ENCODE results near the gene FOXN1.

FOXN1 gene

GRCh38 chr17:28547096-28547622, 41.0 kb downstream of the FOXN1 start:
- no peak for DNase-seq (ENCODE audit: low read depth)

DNA sequence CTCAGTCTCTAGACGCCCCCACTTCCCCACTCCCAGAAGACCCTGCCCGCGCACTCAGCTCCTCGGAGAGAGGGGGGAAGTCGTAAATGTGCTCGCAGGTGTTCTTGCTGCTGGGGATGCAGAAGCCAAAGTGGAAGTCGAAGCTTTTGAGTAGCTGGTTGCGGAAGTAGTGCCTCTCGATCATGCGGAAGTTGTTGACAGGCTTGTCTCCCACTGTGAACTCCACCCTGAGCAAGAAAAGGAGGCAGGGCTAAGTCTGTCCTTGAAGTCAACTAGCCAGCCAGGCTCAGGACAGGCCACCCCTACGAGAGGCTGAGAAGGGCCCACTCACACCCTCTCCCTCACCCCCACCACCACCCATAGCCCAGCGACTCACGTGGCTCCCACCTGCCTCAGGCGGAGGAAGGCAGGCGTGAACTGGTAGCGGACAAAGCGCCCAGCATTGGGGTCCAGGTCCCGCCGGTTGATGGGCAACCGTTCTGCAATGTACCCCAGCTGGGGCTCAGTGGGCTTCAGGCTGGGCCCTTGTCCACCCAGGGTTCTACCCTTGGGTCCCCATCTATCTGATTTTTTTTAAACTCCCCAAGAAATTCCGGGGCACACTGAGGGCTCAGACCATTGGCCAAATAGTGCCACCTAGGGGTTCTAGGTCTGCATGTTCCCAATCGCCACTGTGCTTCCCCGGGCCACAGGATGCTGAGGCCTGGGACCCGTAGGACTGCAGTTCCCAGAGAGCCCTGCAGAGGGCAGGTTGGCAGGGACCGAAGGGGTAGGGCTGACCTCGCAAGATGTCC, 41.7 kb downstream of the FOXN1 start:
- peak; percentile 87 for DNase-seq (ENCODE audit: low read depth)

DNA sequence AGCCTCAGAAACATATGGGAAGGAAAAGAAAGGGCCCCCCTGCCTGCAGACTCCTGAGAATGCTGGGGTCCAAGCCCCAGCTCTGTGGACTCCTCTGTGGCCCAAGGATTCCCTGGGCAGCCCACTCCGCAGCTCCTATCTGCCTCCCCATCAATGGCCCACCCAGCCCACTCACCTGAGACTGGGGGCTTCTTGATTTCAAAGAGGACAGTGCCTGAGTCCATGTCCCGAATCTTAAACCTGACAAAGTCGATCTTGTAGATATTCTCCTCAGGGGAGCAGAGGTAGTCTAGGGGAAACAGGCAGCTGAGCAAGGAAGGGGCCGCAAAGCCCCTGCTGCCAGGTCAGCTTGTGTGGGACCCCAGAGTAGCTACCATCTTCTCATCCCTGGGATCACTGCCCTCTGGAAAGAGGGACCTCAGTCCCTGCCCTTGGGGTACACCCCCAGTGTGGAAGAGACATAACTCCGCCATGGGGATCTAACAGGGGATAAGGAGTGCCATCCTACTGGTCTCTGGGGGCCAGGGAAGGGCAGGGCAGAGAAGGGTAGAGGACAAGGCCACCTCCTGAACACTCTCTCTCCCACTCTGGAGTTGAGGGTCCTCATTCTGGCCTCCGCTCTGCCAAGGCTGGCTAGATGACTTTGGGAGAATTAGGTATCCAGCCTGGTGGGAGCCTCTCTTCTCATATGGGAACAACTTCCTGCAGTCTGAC, 42.4 kb downstream of the FOXN1 start:
- no peak for DNase-seq (ENCODE audit: low read depth)

DNA sequence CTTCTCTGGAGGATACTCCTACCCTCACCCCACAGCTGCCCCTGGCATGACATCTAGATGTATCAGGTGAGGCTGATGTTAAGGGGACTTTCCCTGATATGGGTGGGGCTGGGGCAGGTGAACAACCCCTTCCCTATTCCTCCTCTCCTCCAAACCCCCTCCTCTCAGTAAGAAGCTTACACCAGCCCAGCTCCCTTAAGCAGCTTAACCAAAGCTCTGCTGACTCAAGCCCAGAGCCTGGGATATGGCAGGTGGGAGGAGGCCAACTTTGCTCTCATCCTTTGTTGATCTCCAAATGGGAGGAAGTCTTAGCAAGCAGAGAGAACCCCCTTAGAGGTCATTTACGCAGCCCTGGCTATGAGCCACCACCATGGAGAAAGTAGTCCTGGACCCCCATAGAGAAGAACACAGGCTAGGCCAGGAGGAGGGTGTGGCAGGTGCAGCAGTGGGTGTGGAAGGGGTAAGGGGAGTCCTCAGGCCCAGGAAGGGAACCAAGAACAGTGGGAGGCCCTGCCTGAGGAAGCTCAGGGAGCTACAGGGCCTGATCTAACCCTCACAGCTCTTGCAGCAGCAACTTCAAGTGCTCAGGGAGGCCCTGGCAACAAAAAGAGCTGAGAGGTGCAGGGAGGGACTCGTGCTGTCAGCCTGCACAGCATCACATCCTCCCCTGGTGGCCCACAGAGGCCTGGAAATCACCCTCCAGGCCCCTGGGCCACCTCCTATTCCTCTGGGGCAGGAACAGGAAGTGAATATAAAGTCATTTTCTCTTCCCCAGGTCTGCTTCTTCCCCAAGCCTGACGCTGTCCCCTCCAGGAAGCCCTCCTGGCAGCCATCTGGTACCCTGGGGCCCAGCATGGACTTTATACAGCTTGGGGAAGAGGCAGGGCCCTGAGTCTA, 43.3 kb downstream of the FOXN1 start:
- no peak for DNase-seq (ENCODE audit: low read depth)

DNA sequence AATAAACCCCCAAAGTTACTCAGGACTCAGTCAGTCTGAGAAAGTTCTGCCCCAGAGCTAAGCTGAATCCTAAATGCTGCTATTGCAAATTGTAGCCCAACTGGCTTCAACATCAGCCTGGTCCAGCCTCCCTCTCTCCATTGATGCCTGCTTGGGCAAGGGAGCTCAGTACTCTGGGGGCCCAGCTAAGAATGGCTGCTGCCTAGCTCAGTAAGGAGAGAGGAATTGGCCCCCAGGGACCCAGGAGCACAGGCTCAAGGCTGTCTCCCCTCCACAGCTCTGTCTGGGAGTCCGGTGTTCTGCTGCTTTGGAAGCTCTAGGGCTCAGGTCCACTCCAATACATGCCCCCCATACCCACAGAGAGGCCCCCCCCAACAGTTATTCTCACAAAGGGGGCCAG, 44.7 kb downstream of the FOXN1 start:
- DNase-seq (ENCODE audit: low read depth) = no peak

DNA sequence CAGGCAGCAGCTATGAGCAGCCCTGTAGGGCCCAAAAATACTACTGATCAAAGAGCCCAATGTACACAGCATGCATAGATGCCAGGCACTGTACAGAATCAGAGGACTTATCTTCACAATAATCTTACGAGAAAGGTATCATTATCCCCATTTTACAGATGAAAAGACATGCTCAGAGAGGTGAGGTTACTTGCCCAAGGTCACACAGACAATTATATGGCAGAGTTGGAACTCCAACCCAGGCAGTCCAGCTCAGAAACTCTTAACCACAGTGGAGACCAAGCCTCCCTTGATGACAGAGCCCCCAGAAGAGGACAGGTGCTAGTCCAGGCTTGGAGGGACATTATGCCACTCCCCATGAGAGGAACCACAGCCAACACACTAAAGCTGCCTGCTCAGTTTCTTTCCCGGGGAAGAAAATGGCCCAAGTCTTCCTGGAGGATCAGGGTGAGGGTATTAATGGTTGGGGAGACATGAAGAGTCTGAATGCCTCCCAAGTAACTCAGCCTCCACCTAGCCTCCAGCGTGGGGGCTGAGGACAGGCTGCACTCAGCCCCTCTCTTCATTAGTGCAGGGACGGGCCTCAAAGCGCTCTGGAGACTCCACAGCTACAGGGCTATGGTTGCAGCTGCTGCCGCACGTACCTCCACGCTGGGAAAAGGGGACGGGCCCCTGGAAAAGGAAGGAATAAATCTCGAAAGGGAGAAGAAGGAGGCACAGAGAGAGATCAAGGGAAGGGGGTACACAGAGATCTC, 45.5 kb downstream of the FOXN1 start:
- DNase-seq (ENCODE audit: low read depth) = peak; percentile 35

DNA sequence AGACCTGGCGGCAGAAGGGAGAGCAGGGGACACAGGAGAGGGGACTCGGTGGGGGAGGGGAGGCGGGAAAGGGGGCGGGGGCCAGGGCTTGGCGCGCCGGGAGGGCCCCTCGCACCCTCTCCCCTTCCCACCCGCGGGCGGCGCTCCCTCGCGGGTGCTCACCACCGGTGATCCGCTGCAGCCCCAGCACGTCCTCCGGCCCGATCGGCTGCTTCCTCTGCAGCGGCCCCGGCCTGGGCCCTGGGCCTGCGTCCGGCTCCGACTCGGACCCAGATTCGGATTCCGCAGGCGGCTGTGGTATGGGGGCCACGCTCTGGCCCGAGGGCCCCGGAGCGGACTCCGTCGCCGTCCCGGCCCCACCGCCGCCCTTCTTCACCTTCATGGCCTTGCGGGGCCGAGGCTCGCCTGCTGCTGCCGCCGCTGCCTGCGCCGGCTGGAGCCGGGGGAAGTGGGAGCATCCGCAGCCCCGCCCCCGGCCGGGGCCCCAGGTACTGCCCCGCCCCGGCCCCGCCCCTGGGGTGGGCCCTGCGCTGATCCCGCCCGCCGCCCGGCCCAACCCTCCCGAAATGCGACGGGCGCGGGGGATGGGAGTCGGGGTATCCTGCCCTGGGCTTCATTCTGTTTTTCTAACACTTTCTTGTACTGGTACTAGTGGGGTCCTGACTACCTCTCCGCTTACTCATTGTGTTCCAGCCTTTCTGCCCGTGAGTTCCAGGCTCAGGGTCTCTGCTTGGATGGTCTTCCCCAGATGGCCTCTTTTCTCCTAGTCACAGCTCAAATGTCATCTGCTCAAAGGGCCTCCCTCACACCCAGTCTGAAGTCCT, 46.2 kb downstream of the FOXN1 start, which contains the start of gene UNC119:
Gene UNC119, minus strand, starts transcription at position 449 of the 824 bp plus-strand sequence. Its CDS starts 67 bp downstream, at position 382.
- peak; percentile 79 for DNase-seq (ENCODE audit: low read depth)

DNA sequence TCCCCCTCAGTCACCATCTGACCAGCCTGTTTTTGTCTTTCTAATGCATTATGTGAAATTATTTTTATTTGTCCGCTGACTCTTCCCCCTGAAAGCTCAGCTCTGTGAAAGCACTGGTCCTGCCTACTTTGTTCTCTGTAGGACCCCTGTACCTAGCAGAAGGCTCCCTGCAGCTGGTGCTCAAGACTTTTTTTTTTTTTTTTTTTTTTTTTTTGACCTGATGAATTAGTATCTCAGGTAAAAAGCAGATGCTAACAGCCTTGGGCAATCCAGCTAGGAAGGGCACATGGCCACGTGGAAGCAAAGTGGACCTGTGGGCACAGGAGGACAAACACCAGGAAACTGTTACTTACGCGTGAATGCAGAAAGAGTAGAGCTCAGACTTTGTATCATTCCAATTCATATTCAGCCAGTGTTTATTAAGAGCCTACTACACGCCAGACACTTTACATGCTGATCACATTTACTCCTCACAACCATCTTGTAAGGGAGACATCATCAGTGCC, 46.9 kb downstream of the FOXN1 start:
- no peak for DNase-seq (ENCODE audit: low read depth)

DNA sequence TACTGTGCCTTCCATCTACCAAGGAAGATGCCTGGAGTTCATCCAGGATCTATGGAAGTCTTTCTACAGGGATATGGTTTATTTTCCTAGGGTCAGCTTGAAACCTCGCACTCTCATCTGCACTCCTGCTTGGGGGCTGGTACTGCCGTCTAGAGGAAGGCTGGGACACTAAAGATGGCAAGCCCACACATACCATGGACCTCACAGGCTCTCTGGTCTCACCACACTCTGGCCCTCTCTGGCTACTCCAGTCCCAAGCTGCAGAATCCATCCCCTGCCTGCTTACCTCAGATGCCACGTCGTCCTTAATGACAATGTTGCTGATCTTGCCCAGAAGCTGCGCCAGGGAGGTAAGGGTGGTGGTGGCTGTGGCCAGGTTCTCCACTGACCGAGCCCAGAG, 48.4 kb downstream of the FOXN1 start:
- DNase-seq (ENCODE audit: low read depth) = peak; percentile 33

DNA sequence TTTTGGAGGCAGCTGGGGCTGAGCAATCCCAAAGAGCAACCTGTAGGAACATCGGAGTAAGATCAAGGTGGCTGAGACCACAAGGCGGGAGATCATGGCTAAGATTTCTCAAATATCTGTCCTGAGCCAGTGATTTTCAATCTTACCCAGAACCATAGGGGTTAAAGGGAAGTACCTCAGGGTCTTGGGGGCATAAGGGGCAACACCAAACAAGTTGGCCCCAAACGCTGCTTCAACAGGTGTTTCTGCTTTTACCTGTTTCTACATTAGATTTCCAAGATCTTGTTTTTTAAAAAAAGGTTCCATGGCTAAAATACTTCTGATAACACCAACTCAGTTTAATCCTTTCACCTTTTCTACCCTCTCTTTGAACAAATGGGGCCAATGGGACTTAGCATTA, 48.9 kb downstream of the FOXN1 start:
- no peak for DNase-seq (ENCODE audit: low read depth)

DNA sequence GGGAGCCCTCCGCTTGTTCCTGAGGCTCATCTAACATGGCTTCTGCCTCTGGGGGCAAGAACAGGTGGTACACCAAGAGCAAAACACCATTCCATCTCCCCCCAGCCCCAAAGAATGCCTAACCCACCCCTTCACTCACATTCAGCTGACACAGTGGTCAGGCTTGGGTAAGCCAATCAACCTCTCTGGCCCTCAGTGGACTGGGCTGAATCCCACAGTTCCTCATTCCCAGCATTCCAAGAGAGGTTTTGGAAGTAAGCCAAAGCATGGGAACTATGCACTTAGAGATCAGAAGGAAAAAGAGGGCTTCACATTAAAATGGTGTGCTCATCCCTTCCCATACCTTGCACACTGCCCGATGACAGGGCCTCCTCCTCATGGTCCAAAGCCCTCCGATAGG, 57.3 kb downstream of the FOXN1 start:
- peak; percentile 57 for DNase-seq (ENCODE audit: low read depth)

- no peak for DNase-seq (ENCODE audit: low read depth)
Observed at GRCh38 chr17:28567604-28568003, 61.5 kb downstream of the FOXN1 start.

GRCh38 chr17:28569446-28569845, 63.3 kb downstream of the FOXN1 start:
- no peak for DNase-seq (ENCODE audit: low read depth)

DNA sequence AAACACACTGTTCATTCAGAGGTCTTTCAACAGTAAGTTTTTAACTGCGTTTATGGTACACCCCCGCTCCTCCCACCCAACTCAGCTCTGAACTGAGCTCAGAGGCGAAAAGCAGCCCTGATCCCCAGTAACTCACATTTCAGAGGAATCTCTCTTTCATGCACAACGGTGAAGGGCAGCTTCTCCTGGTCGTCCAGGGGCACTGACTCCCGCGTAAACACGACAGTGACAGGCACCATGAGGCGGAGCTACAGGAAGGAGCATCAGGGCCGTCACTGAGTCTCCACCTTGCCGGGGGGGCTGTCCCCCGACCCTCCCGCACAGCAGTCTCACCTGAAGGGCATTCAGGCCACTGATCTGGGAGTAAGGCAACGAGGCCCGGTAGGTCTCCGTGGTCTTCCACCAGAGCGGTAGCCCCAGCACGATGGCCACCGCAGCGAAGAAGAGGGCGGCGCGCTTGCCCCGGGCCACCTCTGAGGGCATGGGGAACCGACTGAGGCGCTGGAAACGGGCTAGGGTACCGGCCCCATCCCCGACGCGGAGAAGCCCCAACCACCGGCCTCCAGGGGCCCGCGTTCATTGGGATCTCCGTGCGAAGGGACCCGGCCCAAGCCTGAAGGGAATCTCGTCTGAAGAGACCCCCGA, 64.7 kb downstream of the FOXN1 start:
- DNase-seq (ENCODE audit: low read depth) = peak; percentile 52

DNA sequence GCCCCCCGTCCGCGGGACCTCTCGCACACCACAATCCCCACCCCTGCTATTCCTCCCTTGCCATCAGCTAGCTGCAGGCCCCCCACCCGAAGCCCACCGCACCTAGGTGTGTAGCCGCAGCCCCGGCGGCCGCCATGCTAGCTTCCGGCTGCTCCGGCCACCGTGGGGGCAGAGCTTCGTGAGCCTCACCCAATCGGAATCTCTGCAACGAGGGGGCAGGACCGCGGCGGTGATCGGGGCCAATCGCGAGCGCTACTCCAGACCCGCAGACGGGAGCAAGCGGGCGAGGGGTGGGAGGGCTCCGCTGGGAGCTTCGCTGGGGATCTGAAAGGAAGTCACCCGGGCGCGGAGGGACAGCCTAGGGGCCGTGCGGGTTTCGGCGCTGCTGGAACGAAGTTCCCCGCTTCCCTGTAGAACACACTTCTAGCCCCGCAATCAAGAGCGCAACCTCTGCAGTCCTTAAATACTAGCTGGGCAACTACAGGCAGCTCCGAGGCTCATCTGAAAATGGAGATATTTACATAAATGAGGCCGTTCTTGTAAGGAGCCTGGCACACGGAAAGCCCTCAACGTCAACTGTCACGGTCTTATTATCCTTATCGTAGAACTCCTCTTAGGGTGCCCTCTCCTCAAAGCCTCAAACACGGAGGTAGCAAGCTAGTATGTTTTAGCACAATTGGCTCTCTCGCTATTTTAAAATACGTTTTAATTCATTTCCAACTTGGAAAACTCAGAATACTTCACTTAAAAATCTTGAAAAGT, 65.4 kb downstream of the FOXN1 start, which contains the start of gene PIGS:
Gene PIGS, minus strand, starts transcription at position 164 of the 762 bp plus-strand sequence. Its CDS starts 28 bp downstream, at position 136.
- DNase-seq (ENCODE audit: low read depth) = peak; percentile 95

DNA sequence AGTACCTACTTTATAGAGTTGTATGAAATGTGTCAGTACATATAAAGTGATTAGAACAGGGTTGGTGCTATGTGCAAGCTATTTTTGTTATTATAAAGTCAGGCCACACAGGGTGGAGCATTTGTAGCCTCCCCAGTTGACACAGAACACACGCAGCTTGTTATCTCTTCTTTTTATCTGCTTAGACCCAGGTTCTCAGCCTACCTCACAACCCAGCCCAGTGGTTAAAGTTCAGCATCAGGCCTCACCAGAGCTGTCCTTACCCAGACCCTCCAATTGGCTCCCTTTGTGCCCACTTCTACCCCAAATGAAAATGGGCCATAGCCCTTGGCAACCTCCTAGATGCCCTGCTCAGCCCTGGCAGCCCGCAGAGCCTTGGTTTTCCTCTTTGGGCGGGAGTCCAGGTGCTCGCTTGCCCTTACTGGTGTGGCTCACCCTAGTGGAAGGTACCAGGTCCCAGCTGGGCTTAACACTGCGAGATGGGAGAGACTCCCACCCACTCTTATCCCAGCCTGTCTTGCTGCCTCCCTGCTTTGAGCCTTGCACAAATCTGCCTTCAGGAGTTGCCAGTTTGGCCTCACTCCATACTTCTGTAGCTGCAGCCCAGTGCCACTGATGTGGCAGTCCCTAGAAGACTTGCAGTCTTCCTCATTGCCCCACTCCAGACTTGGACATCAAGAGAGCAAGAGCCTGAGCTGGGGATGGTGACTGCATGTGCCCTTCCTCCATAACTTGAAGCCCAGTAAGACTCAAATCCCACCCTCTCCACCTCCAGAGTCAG, 66.3 kb downstream of the FOXN1 start:
- DNase-seq (ENCODE audit: low read depth) = no peak

GRCh38 chr17:28573040-28573380, 66.9 kb downstream of the FOXN1 start:
- no peak for DNase-seq (ENCODE audit: low read depth)

- DNase-seq (ENCODE audit: low read depth) = no peak
Observed at GRCh38 chr17:28573521-28573920, 67.4 kb downstream of the FOXN1 start.
